IMR-90 (cell line): ENCODE data around the gene LEMD3. TPM values are rescaled to one million over a fixed set of nuclear protein-coding genes. Genes with fewer than 3 reads are reported as not detected.

Experiments used
- ATAC-seq: fragments of 200-7000 bp; cut with Tn5 transposase; 2 replicates; pipeline ENCODE4 v1.9.1; 2020; ENCODE audit warnings: low read depth, mild to moderate bottlenecking, moderate library complexity
- BruUV-seq: library from RNA; stranded (reverse); fragments of 400-500 nt; replicated peaks from 2 replicates; lab custom pipeline; 2021; lab: Mats Ljungman, UMichigan
- CTCF ChIA-PET: fragments of 300-600 bp; formaldehyde crosslinking; extraction: SDS; loops from one replicate; lab custom pipeline; 2021; ENCODE audit warnings: antibody characterized with exemption; lab: Yijun Ruan, JAX
- POLR2A ChIA-PET: fragments of 300-600 bp; sonication (Branson Sonifier 250); formaldehyde crosslinking; loops from one replicate; lab custom pipeline; 2022; ENCODE audit warnings: antibody characterized with exemption; ENCODE audit not compliant: unreplicated experiment; lab: Charles Lee
- DNase-seq: peaks from one replicate; pipeline ENCODE4 v3.0.0; 2013
- H2AFZ ChIP-seq: replicated peaks from 2 replicates; pipeline ENCODE3; 2013; ENCODE audit warnings: low read length, mild to moderate bottlenecking; ENCODE audit not compliant: poor library complexity
- H2AK5ac ChIP-seq: 2 replicates; pipeline ENCODE4 v1.6.1; 2013; ENCODE audit warnings: low read depth, low read length, inconsistent platforms
- H2AK9ac ChIP-seq: replicated peaks from 2 replicates; pipeline ENCODE3; 2013; ENCODE audit warnings: mild to moderate bottlenecking, low read depth, low read length, moderate library complexity; ENCODE audit not compliant: poor library complexity
- H2BK120ac ChIP-seq: 2 replicates; pipeline ENCODE4 v1.6.1; 2013; ENCODE audit warnings: low read depth, low read length, inconsistent platforms
- H2BK15ac ChIP-seq: 3 replicates; pipeline ENCODE4 v1.6.1; 2013; ENCODE audit warnings: low read depth, low read length, inconsistent platforms
- H2BK20ac ChIP-seq: 2 replicates; pipeline ENCODE4 v1.6.1; 2013; ENCODE audit warnings: low read depth, mild to moderate bottlenecking, inconsistent platforms, low read length, moderate library complexity
- H2BK5ac ChIP-seq: 2 replicates; pipeline ENCODE4 v1.6.1; 2013; ENCODE audit warnings: mild to moderate bottlenecking, low read depth, low read length, inconsistent platforms; ENCODE audit not compliant: poor library complexity, severe bottlenecking
- H3K14ac ChIP-seq: replicated peaks from 2 replicates; pipeline ENCODE4 v1.6.1; 2013; ENCODE audit warnings: low read depth, low read length, inconsistent platforms
- H3K18ac ChIP-seq: 2 replicates; pipeline ENCODE4 v1.6.1; 2013; ENCODE audit warnings: low read depth, low read length, control low read depth
- H3K23ac ChIP-seq: 2 replicates; pipeline ENCODE4 v1.6.1; 2013; ENCODE audit warnings: low read depth, low read length, inconsistent platforms
- H3K27ac ChIP-seq: 2 replicates; pipeline ENCODE4 v1.5.1; 2013; ENCODE audit warnings: mild to moderate bottlenecking, control low read depth, low read length; ENCODE audit not compliant: insufficient read depth
- H3K27me3 ChIP-seq: 2 replicates; pipeline ENCODE4 v1.6.1; 2013; ENCODE audit warnings: low read length; ENCODE audit not compliant: control insufficient read depth, insufficient read depth
- H3K36me3 ChIP-seq: 2 replicates; pipeline ENCODE4 v1.6.1; 2013; ENCODE audit warnings: low read length, mixed read lengths; ENCODE audit not compliant: control insufficient read depth, insufficient read depth
- H3K4ac ChIP-seq: 2 replicates; pipeline ENCODE4 v1.6.1; 2013; ENCODE audit warnings: low read depth, low read length, inconsistent platforms
- H3K4me1 ChIP-seq: 2 replicates; pipeline ENCODE4 v1.6.1; 2013; ENCODE audit warnings: low read length, mixed read lengths; ENCODE audit not compliant: control insufficient read depth, insufficient read depth
- H3K4me2 ChIP-seq: 2 replicates; pipeline ENCODE4 v1.6.1; 2013; ENCODE audit warnings: low read depth, mild to moderate bottlenecking, control low read depth, low read length, moderate library complexity
- H3K4me3 ChIP-seq: 2 replicates; pipeline ENCODE4 v1.5.1; 2013; ENCODE audit warnings: low read depth, mild to moderate bottlenecking, control low read depth, low read length, moderate library complexity; ENCODE audit not compliant: insufficient read depth
- H3K56ac ChIP-seq: 2 replicates; pipeline ENCODE4 v1.6.1; 2013; ENCODE audit warnings: low read length, inconsistent platforms; ENCODE audit not compliant: insufficient read depth; ENCODE audit errors: extremely low read depth
- H3K79me1 ChIP-seq, 2 experiments: 2 replicates each; pipeline ENCODE4 v1.6.1; 2013; ENCODE audit warnings: low read length in 2 of 2, inconsistent platforms in 1 of 2, low read depth in 1 of 2
- H3K9ac ChIP-seq: 2 replicates; pipeline ENCODE4 v1.6.1; 2013; ENCODE audit warnings: low read depth, low read length, control low read depth
- H3K9me1 ChIP-seq: 2 replicates; pipeline ENCODE4 v1.6.1; 2013; ENCODE audit warnings: low read length, inconsistent platforms; ENCODE audit not compliant: insufficient read depth
- H3K9me3 ChIP-seq: 2 replicates; pipeline ENCODE4 v1.6.1; 2013; ENCODE audit warnings: low read length; ENCODE audit not compliant: control insufficient read depth, insufficient read depth
- H4K20me1 ChIP-seq: 2 replicates; pipeline ENCODE4 v1.6.1; 2013; ENCODE audit warnings: low read length, inconsistent platforms; ENCODE audit not compliant: insufficient read depth
- H4K5ac ChIP-seq: 2 replicates; pipeline ENCODE4 v1.6.1; 2013; ENCODE audit warnings: mild to moderate bottlenecking, low read depth, low read length, control low read depth
- H4K8ac ChIP-seq, 2 experiments: 2 replicates each; pipeline ENCODE4 v1.6.1; 2013; ENCODE audit warnings: low read depth in 2 of 2, low read length in 2 of 2, control low read depth in 1 of 2, inconsistent platforms in 1 of 2
- H4K91ac ChIP-seq: 2 replicates; pipeline ENCODE4 v1.6.1; 2013; ENCODE audit warnings: low read depth, low read length, inconsistent platforms; ENCODE audit not compliant: insufficient read depth
- BHLHE40 ChIP-seq: fragments of 150-350 bp; IDR thresholded peaks from 2 replicates; pipeline ENCODE4 v1.6.1; 2016; ENCODE audit warnings: mild to moderate bottlenecking, low read depth, low read length
- CEBPB ChIP-seq: IDR thresholded peaks from 2 replicates; pipeline ENCODE4 v1.6.1; 2012; ENCODE audit warnings: low read depth, low read length, improper control_type of control experiment
- CHD1 ChIP-seq: IDR thresholded peaks from 2 replicates; pipeline ENCODE4 v1.6.1; 2012; ENCODE audit warnings: low read depth, low read length, improper control_type of control experiment
- MAFK ChIP-seq: IDR thresholded peaks from 2 replicates; pipeline ENCODE4 v1.6.1; 2012; ENCODE audit warnings: low read depth, low read length, improper control_type of control experiment
- MAZ ChIP-seq: IDR thresholded peaks from 2 replicates; pipeline ENCODE4 v1.6.1; 2012; ENCODE audit warnings: low read depth, mild to moderate bottlenecking, low read length, improper control_type of control experiment, moderate library complexity, borderline replicate concordance
- MXI1 ChIP-seq: IDR thresholded peaks from 2 replicates; pipeline ENCODE4 v1.6.1; 2012; ENCODE audit warnings: low read depth, mild to moderate bottlenecking, low read length, moderate library complexity, borderline replicate concordance
- NFE2L2 ChIP-seq: fragments of 150-350 bp; IDR thresholded peaks from 2 replicates; pipeline ENCODE4 v1.6.1; 2016; ENCODE audit warnings: low read depth, mild to moderate bottlenecking, low read length
- RAD21 ChIP-seq: IDR thresholded peaks from 2 replicates; pipeline ENCODE4 v1.6.1; 2012; ENCODE audit warnings: low read length, improper control_type of control experiment
- RCOR1 ChIP-seq: IDR thresholded peaks from 2 replicates; pipeline ENCODE4 v1.6.1; 2012; ENCODE audit warnings: mild to moderate bottlenecking, low read length, improper control_type of control experiment; ENCODE audit not compliant: insufficient replicate concordance
- RFX5 ChIP-seq: IDR thresholded peaks from 2 replicates; pipeline ENCODE4 v1.8.0; 2012; ENCODE audit warnings: low read depth, mild to moderate bottlenecking, low read length, moderate library complexity
- SMC3 ChIP-seq: fragments of 150-350 bp; IDR thresholded peaks from 2 replicates; pipeline ENCODE4 v1.6.1; 2016; ENCODE audit warnings: low read depth, mild to moderate bottlenecking, antibody characterized with exemption, low read length, moderate library complexity
- WGBS, 2 experiments: methylation state at CpG; one replicate each; pipeline versions ENCODE4 v1.1.5 to v1.1.7; 2013; ENCODE audit warnings: missing lambda C conversion rate in 2 of 2; ENCODE audit not compliant: insufficient read length in 1 of 2; ENCODE audit errors: extremely low coverage in 2 of 2; 5-methylcytosine and 5-hydroxymethylcytosine counted together
- dilution Hi-C: fragments of 300-500 bp; cut with HindIII; formaldehyde crosslinking; loops from one replicate; pipeline ENCODE4 v1.14.3; 2018; ENCODE audit warnings: low sequenced_read_pairs; ENCODE audit not compliant: unreplicated experiment
- in situ Hi-C: fragments of 300-500 bp; cut with MboI; formaldehyde crosslinking; loops from 3 replicates; pipeline ENCODE4 v1.14.3; 2019; ENCODE audit warnings: low sequenced_read_pairs, inconsistent platforms, mixed read lengths
- intact Hi-C: fragments of 100-400 bp; cut with micrococcal nuclease; formaldehyde crosslinking; loops from 2 replicates; pipeline ENCODE4 v1.10.0; 2022
- polyA plus RNA-seq, 3 experiments: library from polyadenylated mRNA; depleted of rRNA; stranded (reverse); fragments of >200 nt; gene quantifications; 2 replicates each; pipeline ENCODE4 v1.2.3, GENCODE V29; 2012; ENCODE audit warnings: low replicate concordance in 1 of 3
- total RNA-seq: library from RNA; depleted of rRNA; stranded (reverse); fragments of >200 nt; gene quantifications from 2 replicates; pipeline ENCODE4 v1.2.3, GENCODE V29; 2012
- TF ChIP-seq, protein P1 (sequence below): fragments of 150-350 bp; IDR thresholded peaks from 2 replicates; pipeline ENCODE4 v1.6.1; 2016; ENCODE audit warnings: low read depth, mild to moderate bottlenecking, low read length, moderate library complexity, borderline replicate concordance
- TF ChIP-seq, protein P2 (sequence below): conservative IDR thresholded peaks from 2 replicates; pipeline ENCODE4 v1.5.1; 2012; ENCODE audit warnings: mild to moderate bottlenecking, low read depth, low read length, improper control_type of control experiment
- TF ChIP-seq, protein P3 (sequence below): fragments of 150-350 bp; IDR thresholded peaks from 2 replicates; pipeline ENCODE4 v1.6.1; 2017; ENCODE audit warnings: mild to moderate bottlenecking, antibody characterized with exemption, low read length, low read depth

LEMD3 gene
- total and polyA plus RNA-seq, 2 of the 4 experiments (the other 2 are of a cell fraction) = 5.5 to 9.9 TPM

DNA sequence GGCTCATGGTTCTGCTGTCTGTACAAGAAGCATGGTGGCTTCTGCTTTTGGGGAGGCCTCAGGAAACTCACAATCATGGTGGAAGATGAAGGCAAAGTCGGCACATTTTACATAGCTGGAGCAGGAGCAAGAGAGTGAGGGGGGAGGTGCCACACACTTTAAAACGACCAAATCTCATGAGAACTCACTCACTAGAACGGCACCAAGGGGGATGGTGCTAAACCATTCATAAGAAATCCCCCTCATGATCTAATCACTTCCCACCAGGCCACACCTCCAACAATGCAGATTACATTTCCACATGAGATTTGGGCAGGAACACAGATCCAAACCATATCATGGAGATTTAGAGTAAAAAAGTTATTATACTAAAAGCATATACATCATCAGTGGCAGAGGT, 13.6 kb upstream of the LEMD3 start:
- H2BK120ac ChIP-seq = no peak overlapping the region
- 0 out of 2 replicates have a peak overlapping the region, but pooled peaks have one; percentile 32 for H2BK20ac ChIP-seq
- DNase-seq (no peak), ATAC-seq (no peak)
- H3K56ac ChIP-seq = no peak overlapping the region
- H2AFZ ChIP-seq = no peak overlapping the region
- H3K4ac ChIP-seq = no peak overlapping the region
- H4K91ac ChIP-seq = no peak overlapping the region
- H2AK5ac ChIP-seq = no peak overlapping the region
- H3K27ac ChIP-seq = no peak overlapping the region
- H2AK9ac ChIP-seq = no peak overlapping the region
- no peak overlapping the region for H3K14ac ChIP-seq
- WGBS, 2 experiments = no CpG with 5 or more reads among the region's 3 CpGs
- H4K20me1 ChIP-seq = no peaks in the 10 kb centered on the region
- no peaks in the 10 kb centered on the region for H3K79me1 ChIP-seq
- H3K18ac ChIP-seq = no peak overlapping the region; the same call in 1 of the 2 replicates
- no TSS peak for BruUV-seq
- no peak overlapping the region for H3K9ac ChIP-seq
- no peak overlapping the region for H3K4me3 ChIP-seq
- no peak overlapping the region for H3K4me2 ChIP-seq
- POLR2A ChIA-PET = no interaction called here
- intact Hi-C loops (no loop called here), in situ Hi-C loops (no loop called here), dilution Hi-C loops (no loop called here)
- H3K23ac ChIP-seq = no peak overlapping the region
- no peak overlapping the region for H2BK5ac ChIP-seq
- CTCF ChIA-PET = interaction anchor here (0.5 to 0.6 kb wide), 2 partner anchors 57 to 1053 kb away, joined by 3 to 5 read pairs; no protein-coding TSS in a partner anchor
- H3K27me3 ChIP-seq = peaks cover 10% of the 10 kb centered on the region
- no peaks in the 10 kb centered on the region for H3K36me3 ChIP-seq
- no peaks in the 10 kb centered on the region for H3K9me3 ChIP-seq
- H3K4me1 ChIP-seq = no peaks in the 10 kb centered on the region
- H2BK15ac ChIP-seq = no peak overlapping the region
- H4K8ac ChIP-seq = no peak overlapping the region
- TF ChIP-seq MAFK (no peak), CHD1 (no peak), RCOR1 (no peak), RFX5 (no peak), NFE2L2 (no peak), MAZ (no peak), CEBPB (no peak), RAD21 (no peak), BHLHE40 (no peak), MXI1 (no peak), SMC3 (no peak)
- TF ChIP-seq, protein P1, sequence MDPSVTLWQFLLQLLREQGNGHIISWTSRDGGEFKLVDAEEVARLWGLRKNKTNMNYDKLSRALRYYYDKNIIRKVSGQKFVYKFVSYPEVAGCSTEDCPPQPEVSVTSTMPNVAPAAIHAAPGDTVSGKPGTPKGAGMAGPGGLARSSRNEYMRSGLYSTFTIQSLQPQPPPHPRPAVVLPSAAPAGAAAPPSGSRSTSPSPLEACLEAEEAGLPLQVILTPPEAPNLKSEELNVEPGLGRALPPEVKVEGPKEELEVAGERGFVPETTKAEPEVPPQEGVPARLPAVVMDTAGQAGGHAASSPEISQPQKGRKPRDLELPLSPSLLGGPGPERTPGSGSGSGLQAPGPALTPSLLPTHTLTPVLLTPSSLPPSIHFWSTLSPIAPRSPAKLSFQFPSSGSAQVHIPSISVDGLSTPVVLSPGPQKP = no peak
- TF ChIP-seq, protein P2, sequence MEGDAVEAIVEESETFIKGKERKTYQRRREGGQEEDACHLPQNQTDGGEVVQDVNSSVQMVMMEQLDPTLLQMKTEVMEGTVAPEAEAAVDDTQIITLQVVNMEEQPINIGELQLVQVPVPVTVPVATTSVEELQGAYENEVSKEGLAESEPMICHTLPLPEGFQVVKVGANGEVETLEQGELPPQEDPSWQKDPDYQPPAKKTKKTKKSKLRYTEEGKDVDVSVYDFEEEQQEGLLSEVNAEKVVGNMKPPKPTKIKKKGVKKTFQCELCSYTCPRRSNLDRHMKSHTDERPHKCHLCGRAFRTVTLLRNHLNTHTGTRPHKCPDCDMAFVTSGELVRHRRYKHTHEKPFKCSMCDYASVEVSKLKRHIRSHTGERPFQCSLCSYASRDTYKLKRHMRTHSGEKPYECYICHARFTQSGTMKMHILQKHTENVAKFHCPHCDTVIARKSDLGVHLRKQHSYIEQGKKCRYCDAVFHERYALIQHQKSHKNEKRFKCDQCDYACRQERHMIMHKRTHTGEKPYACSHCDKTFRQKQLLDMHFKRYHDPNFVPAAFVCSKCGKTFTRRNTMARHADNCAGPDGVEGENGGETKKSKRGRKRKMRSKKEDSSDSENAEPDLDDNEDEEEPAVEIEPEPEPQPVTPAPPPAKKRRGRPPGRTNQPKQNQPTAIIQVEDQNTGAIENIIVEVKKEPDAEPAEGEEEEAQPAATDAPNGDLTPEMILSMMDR = no peak
- TF ChIP-seq, protein P3, sequence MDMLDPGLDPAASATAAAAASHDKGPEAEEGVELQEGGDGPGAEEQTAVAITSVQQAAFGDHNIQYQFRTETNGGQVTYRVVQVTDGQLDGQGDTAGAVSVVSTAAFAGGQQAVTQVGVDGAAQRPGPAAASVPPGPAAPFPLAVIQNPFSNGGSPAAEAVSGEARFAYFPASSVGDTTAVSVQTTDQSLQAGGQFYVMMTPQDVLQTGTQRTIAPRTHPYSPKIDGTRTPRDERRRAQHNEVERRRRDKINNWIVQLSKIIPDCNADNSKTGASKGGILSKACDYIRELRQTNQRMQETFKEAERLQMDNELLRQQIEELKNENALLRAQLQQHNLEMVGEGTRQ = no peak
- no peaks in the 10 kb centered on the region for H3K9me1 ChIP-seq
- H4K5ac ChIP-seq = no peak overlapping the region
